HEK293T (cell line): ENCODE data around the gene PHAX.

ENCODE experiments used
- ARNT ChIP-seq: fragments of 450-650 bp; IDR thresholded peaks from 2 replicates; pipeline ENCODE4 v1.6.1; 2017; ENCODE audit warnings: mild to moderate bottlenecking
- PKNOX1 ChIP-seq: fragments of 450-650 bp; IDR thresholded peaks from 2 replicates; pipeline ENCODE4 v1.6.1; 2016

- TF ChIP-seq ARNT (no peak), PKNOX1 (no peak)
Observed at GRCh38 chr5:126562823-126563222, 37.9 kb upstream of the PHAX start.
